GM06990 (cell line): ENCODE results near the gene SGK2.

Source experiments
- DNase-seq: peaks from one replicate; pipeline ENCODE4 v3.0.0-alpha.2; 2011; ENCODE audit not compliant: insufficient read length; ENCODE audit errors: extremely low read depth
- H3K27me3 ChIP-seq: replicated peaks from 2 replicates; pipeline ENCODE4 v1.6.0; 2011; ENCODE audit warnings: low read length; ENCODE audit not compliant: control insufficient read depth, insufficient read depth
- H3K36me3 ChIP-seq: 2 replicates; pipeline ENCODE4 v1.5.1; 2011; ENCODE audit warnings: low read length; ENCODE audit not compliant: control insufficient read depth, insufficient read depth
- H3K4me3 ChIP-seq: replicated peaks from 2 replicates; pipeline ENCODE4 v1.5.1; 2011; ENCODE audit warnings: low read depth, mild to moderate bottlenecking, control low read depth, low read length
- CTCF ChIP-seq: IDR thresholded peaks from 2 replicates; pipeline ENCODE4 v1.5.1; 2011; ENCODE audit warnings: low read length, control low read depth, mild to moderate bottlenecking, inconsistent platforms; ENCODE audit not compliant: insufficient read depth, poor library complexity, severe bottlenecking

The SGK2 gene

GRCh38 chr20:43541214-43541613 is 17.6 kb upstream of the SGK2 start:
- H3K36me3 ChIP-seq = no peaks in the 10 kb centered on the region
- no peak for TF ChIP-seq CTCF
- DNase-seq = no peak
- H3K27me3 ChIP-seq = no peaks in the 10 kb centered on the region
- no peak overlapping the region for H3K4me3 ChIP-seq

- TF ChIP-seq CTCF = no peak
- no peaks in the 10 kb centered on the region for H3K36me3 ChIP-seq
- DNase-seq = no peak
- no peak overlapping the region for H3K4me3 ChIP-seq
- H3K27me3 ChIP-seq = no peaks in the 10 kb centered on the region
Observed at GRCh38 chr20:43542161-43542560, 16.7 kb upstream of the SGK2 start.

GRCh38 chr20:43542674-43543073 is 16.2 kb upstream of the SGK2 start:
- no peaks in the 10 kb centered on the region for H3K27me3 ChIP-seq
- H3K4me3 ChIP-seq = no peak overlapping the region
- TF ChIP-seq CTCF = no peak
- no peak for DNase-seq
- no peaks in the 10 kb centered on the region for H3K36me3 ChIP-seq

- TF ChIP-seq CTCF = no peak
- no peaks in the 10 kb centered on the region for H3K27me3 ChIP-seq
- no peak overlapping the region for H3K4me3 ChIP-seq
- no peaks in the 10 kb centered on the region for H3K36me3 ChIP-seq
- DNase-seq = no peak
Observed at GRCh38 chr20:43543138-43543537, 15.7 kb upstream of the SGK2 start.

- Histone ChIP-seq H3K36me3 (no peaks in the 10 kb centered on the region), H3K4me3 (no peak overlapping the region), H3K27me3 (no peaks in the 10 kb centered on the region)
- DNase-seq = no peak
- TF ChIP-seq CTCF = no peak
Observed at GRCh38 chr20:43544501-43544900, 14.3 kb upstream of the SGK2 start.

GRCh38 chr20:43545837-43546578 is 12.8 kb upstream of the SGK2 start:
- Histone ChIP-seq H3K27me3 (no peaks in the 10 kb centered on the region), H3K4me3 (no peak overlapping the region), H3K36me3 (no peaks in the 10 kb centered on the region)
- no peak for DNase-seq
- no peak for TF ChIP-seq CTCF
